ENCODE data around the gene KIAA0513.

The KIAA0513 gene

GRCh38 chr16:85088570-85089199, 61.1 kb downstream of the KIAA0513 start:
- H3K27ac ChIP-seq (ENCODE audit: low read length): no peak overlapping the region
- no peaks in the 10 kb centered on the region for H3K9me3 ChIP-seq (ENCODE audit: insufficient read depth, low read length, severe bottlenecking)
- H4K20me1 ChIP-seq (ENCODE audit: insufficient read depth, low read length): no peaks in the 10 kb centered on the region
- no peak overlapping the region for H2AFZ ChIP-seq (ENCODE audit: low read depth, low read length)
- no peaks in the 10 kb centered on the region for H3K36me3 ChIP-seq (ENCODE audit: insufficient read depth, low read length)
- ATAC-seq (ENCODE audit: insufficient read depth, low read depth): no peak
- DNase-seq: no peak
- no peak overlapping the region for H3K9ac ChIP-seq (ENCODE audit: low read depth, low read length)
- H3K27me3 ChIP-seq (ENCODE audit: insufficient read depth, low read length, poor library complexity): no peaks in the 10 kb centered on the region
- H3K4me1 ChIP-seq (ENCODE audit: insufficient read depth, low read length): no peaks in the 10 kb centered on the region
- TF ChIP-seq EZH2 (IDR thresholded peaks at IDR 0.05; ENCODE audit: borderline replicate concordance, low read depth, low read length, severe bottlenecking) (no peak), CTCF (IDR thresholded peaks at IDR 0.05; ENCODE audit: borderline replicate concordance, extremely low read depth, low read length, poor library complexity, severe bottlenecking) (no peak)
- H3K4me3 ChIP-seq (ENCODE audit: low read depth in 1 of 2, low read length in 2 of 2): no peak overlapping the region
- H3K79me2 ChIP-seq (ENCODE audit: insufficient read depth, low read length): no peaks in the 10 kb centered on the region
- no peak overlapping the region for H3K4me2 ChIP-seq (ENCODE audit: insufficient read depth, low read length)

DNA sequence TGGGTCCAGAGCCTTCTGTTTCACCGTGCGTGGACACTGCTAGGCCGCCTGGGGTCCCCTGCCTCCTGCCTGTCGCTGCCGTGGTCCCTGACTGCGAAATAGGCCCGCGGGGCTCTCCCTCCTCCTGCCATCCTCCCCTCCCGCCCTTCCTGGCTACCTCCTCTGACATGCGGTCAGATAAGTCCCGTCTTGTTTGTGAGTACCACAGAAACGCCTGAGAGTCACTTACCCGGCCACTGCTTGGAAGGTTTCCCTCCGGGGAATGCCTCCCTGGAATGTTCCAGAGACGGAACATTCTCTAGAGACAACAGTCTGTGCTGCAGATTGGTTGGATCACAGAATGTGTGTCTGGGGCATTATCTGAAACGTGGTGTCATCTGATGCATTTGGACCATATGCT, 61.9 kb downstream of the KIAA0513 start:
- DNase-seq (no peak), ATAC-seq (ENCODE audit: insufficient read depth, low read depth) (no peak)
- no peaks in the 10 kb centered on the region for H3K9me3 ChIP-seq (ENCODE audit: insufficient read depth, low read length, severe bottlenecking)
- no peaks in the 10 kb centered on the region for H3K36me3 ChIP-seq (ENCODE audit: insufficient read depth, low read length)
- H3K27ac ChIP-seq (ENCODE audit: low read length): no peak overlapping the region
- no peaks in the 10 kb centered on the region for H3K79me2 ChIP-seq (ENCODE audit: insufficient read depth, low read length)
- no peak overlapping the region for H3K4me2 ChIP-seq (ENCODE audit: insufficient read depth, low read length)
- no peak overlapping the region for H3K4me3 ChIP-seq (ENCODE audit: low read depth in 1 of 2, low read length in 2 of 2)
- no peak for TF ChIP-seq CTCF (IDR thresholded peaks at IDR 0.05; ENCODE audit: borderline replicate concordance, extremely low read depth, low read length, poor library complexity, severe bottlenecking)
- no peak for TF ChIP-seq EZH2 (IDR thresholded peaks at IDR 0.05; ENCODE audit: borderline replicate concordance, low read depth, low read length, severe bottlenecking)
- H3K9ac ChIP-seq (ENCODE audit: low read depth, low read length): no peak overlapping the region
- H2AFZ ChIP-seq (ENCODE audit: low read depth, low read length): no peak overlapping the region
- H4K20me1 ChIP-seq (ENCODE audit: insufficient read depth, low read length): no peaks in the 10 kb centered on the region
- H3K27me3 ChIP-seq (ENCODE audit: insufficient read depth, low read length, poor library complexity): no peaks in the 10 kb centered on the region
- no peaks in the 10 kb centered on the region for H3K4me1 ChIP-seq (ENCODE audit: insufficient read depth, low read length)

DNA sequence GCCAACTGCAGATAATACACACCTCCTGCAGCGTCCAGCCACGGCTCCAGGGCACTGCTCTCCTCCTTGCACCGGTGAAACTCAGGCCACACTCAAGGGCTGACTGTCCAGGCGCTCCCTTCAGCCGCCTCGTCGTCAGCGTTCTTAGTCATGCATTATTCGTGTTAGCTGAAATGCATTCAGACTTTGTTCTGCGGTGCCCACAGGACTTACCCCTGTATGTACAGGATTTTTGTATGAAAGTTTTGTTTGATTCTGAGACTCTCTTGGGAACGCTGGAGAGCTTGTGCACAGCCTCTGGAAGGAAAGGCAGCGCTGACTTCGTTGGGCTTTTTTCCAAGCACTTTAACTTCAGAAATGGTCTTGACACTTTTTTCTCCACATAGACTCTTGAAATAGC, 62.6 kb downstream of the KIAA0513 start:
- no peak overlapping the region for H3K4me2 ChIP-seq (ENCODE audit: insufficient read depth, low read length)
- no peak for DNase-seq
- no peak for ATAC-seq (ENCODE audit: insufficient read depth, low read depth)
- H3K79me2 ChIP-seq (ENCODE audit: insufficient read depth, low read length): no peaks in the 10 kb centered on the region
- no peak overlapping the region for H2AFZ ChIP-seq (ENCODE audit: low read depth, low read length)
- H3K4me1 ChIP-seq (ENCODE audit: insufficient read depth, low read length): no peaks in the 10 kb centered on the region
- TF ChIP-seq EZH2 (IDR thresholded peaks at IDR 0.05; ENCODE audit: borderline replicate concordance, low read depth, low read length, severe bottlenecking) (no peak), CTCF (IDR thresholded peaks at IDR 0.05; ENCODE audit: borderline replicate concordance, extremely low read depth, low read length, poor library complexity, severe bottlenecking) (no peak)
- no peak overlapping the region for H3K9ac ChIP-seq (ENCODE audit: low read depth, low read length)
- H4K20me1 ChIP-seq (ENCODE audit: insufficient read depth, low read length): no peaks in the 10 kb centered on the region
- no peaks in the 10 kb centered on the region for H3K9me3 ChIP-seq (ENCODE audit: insufficient read depth, low read length, severe bottlenecking)
- no peak overlapping the region for H3K4me3 ChIP-seq (ENCODE audit: low read depth in 1 of 2, low read length in 2 of 2)
- no peaks in the 10 kb centered on the region for H3K27me3 ChIP-seq (ENCODE audit: insufficient read depth, low read length, poor library complexity)
- H3K27ac ChIP-seq (ENCODE audit: low read length): no peak overlapping the region
- no peaks in the 10 kb centered on the region for H3K36me3 ChIP-seq (ENCODE audit: insufficient read depth, low read length)

Data from DND-41 (cell line).